Ishikawa (cell line): ENCODE data around the gene GNAO1.

Experiments
- CEBPB ChIP-seq: IDR thresholded peaks from 2 replicates; pipeline ENCODE4 v1.6.1; 2012
- CREB1 ChIP-seq: IDR thresholded peaks from 2 replicates; pipeline ENCODE4 v1.6.1; 2012; ENCODE audit warnings: low read depth
- EGR1 ChIP-seq: IDR thresholded peaks from 2 replicates; pipeline ENCODE4 v1.6.1; 2012
- EP300 ChIP-seq: IDR thresholded peaks from 2 replicates; pipeline ENCODE4 v1.6.1; 2012; ENCODE audit warnings: borderline replicate concordance
- FOXM1 ChIP-seq: IDR thresholded peaks from 2 replicates; pipeline ENCODE4 v1.6.1; 2012; ENCODE audit warnings: low read depth, borderline replicate concordance
- NFIC ChIP-seq: IDR thresholded peaks from 2 replicates; pipeline ENCODE4 v1.6.1; 2012
- RAD21 ChIP-seq: IDR thresholded peaks from 2 replicates; pipeline ENCODE4 v1.6.1; 2012; ENCODE audit warnings: low read depth
- REST ChIP-seq: IDR thresholded peaks from 2 replicates; pipeline ENCODE4 v1.6.1; 2012; ENCODE audit warnings: low read depth, mild to moderate bottlenecking
- TAF1 ChIP-seq: IDR thresholded peaks from 2 replicates; pipeline ENCODE4 v1.6.1; 2012; ENCODE audit warnings: low read depth, mild to moderate bottlenecking
- TCF12 ChIP-seq: IDR thresholded peaks from 2 replicates; pipeline ENCODE4 v1.6.1; 2012; ENCODE audit warnings: low read depth
- TEAD4 ChIP-seq: IDR thresholded peaks from 2 replicates; pipeline ENCODE4 v1.6.1; 2012
- USF1 ChIP-seq: IDR thresholded peaks from 2 replicates; pipeline ENCODE4 v1.6.1; 2012
- YY1 ChIP-seq: IDR thresholded peaks from 2 replicates; pipeline ENCODE4 v1.6.1; 2012; ENCODE audit warnings: low read depth
- ZBTB7A ChIP-seq: IDR thresholded peaks from 2 replicates; pipeline ENCODE4 v1.6.1; 2012; ENCODE audit warnings: low read depth
- TF ChIP-seq, protein P1 (sequence below): IDR thresholded peaks from 2 replicates; pipeline ENCODE4 v1.6.1; 2012

Gene GNAO1

GRCh38 chr16:56315955-56316354 lies 124.7 kb downstream of the GNAO1 start:
- TF ChIP-seq CEBPB: no peak
- no peak for TF ChIP-seq YY1
- TF ChIP-seq FOXM1: no peak
- no peak for TF ChIP-seq ZBTB7A
- TF ChIP-seq, protein P1, sequence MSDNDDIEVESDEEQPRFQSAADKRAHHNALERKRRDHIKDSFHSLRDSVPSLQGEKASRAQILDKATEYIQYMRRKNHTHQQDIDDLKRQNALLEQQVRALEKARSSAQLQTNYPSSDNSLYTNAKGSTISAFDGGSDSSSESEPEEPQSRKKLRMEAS: no peak
- TF ChIP-seq EP300: no peak
- TF ChIP-seq RAD21: no peak
- TF ChIP-seq TEAD4: no peak
- no peak for TF ChIP-seq TAF1
- no peak for TF ChIP-seq USF1
- TF ChIP-seq NFIC: no peak
- no peak for TF ChIP-seq TCF12
- TF ChIP-seq REST: no peak
- no peak for TF ChIP-seq EGR1
- TF ChIP-seq CREB1: no peak

DNA sequence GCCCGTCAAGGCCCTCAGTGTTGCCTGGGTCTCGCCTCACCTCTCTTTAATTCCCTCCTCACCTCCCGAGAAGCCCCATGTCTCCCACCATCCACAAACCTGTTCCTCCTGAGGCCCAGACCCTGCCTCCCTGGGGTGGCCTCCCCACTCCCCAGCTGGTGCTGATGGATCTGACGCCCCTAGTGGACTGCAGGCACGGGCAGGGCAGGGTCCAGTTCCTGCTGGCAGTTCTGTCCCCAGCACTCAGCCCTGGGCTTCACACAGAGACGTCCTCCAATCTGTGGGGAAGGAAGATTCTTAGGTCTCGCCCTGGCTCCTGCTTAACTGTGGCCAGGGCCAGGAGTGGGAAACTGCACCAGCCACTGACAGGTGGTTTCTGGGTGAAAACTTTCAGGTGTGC lies 125.3 kb downstream of the GNAO1 start:
- TF ChIP-seq REST: no peak
- TF ChIP-seq, protein P1: no peak
- TF ChIP-seq CREB1: no peak
- no peak for TF ChIP-seq FOXM1

DNA sequence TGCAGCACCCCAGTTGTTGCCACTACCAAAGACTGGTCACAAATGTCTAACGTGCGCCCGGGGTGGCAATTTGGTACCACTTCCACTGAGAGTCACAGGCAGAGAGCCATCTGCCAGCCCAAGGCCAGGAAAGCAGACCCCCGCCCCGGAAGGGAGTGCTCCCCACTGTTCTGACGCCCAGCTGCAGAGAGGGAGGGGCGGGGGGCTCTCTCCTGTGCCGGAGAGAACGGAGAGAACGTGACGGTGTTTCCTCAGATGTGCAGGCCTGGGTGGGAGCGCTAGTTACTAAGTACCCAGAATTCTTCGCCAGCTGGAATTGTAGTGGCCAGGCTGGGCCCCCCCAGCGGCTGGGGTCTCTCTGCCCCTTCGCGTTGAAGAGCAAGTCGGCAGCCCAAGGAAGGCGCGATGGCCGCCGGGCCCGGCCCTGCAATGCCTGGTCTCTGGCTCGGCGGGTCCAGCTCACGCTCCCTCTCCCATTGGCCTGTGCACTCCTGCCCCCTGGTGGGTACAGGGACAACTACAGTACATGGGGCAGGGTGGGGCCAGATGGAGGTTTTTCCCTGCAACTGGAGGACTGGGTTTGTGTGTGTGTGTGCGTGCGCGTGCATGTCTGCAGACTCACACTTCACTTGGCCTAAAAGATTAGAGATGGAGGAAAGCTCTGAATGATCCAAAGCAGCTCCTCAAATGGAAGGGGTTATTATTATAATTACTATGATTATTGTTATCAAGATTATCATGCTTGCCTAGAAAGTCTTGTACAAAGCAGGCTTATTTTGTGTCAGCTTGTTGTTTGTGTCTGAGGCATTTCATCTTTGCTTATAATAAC lies 126.9 kb downstream of the GNAO1 start:
- TF ChIP-seq NFIC (no peak), CREB1 (no peak), TCF12 (no peak), EGR1 (no peak), REST (no peak), RAD21 (peak; percentile 96), TEAD4 (no peak), EP300 (no peak), CEBPB (no peak), USF1 (no peak), FOXM1 (no peak), ZBTB7A (no peak), TAF1 (no peak), YY1 (0 out of 2 replicates have a peak, but pooled peaks have one; percentile 35)
- TF ChIP-seq, protein P1: 0 out of 2 replicates have a peak, but pooled peaks have one; percentile 41

DNA sequence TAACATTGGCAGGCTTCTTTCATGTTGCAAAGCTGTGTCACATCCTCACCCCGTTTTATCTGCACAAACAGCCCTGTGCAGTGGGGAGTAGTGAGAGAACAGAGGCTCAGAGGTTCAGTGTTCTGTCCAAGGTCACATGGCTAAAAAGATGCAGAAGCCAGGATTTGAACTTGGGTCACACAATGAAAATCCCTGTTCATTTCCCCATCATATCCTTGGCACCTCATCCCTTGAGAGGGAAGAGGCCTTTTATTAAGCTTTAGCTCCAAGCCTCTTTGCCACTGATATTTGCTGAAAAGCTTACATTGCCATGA lies 127.5 kb downstream of the GNAO1 start:
- no peak for TF ChIP-seq FOXM1
- TF ChIP-seq RAD21: no peak
- no peak for TF ChIP-seq YY1
- no peak for TF ChIP-seq CREB1
- TF ChIP-seq TEAD4: no peak
- no peak for TF ChIP-seq EGR1
- TF ChIP-seq TAF1: no peak
- no peak for TF ChIP-seq CEBPB
- no peak for TF ChIP-seq NFIC
- no peak for TF ChIP-seq USF1
- TF ChIP-seq REST: no peak
